MM.1S (cell line): ENCODE data around the gene PPP2R5C.

Experiments
- DNase-seq: peaks from one replicate; pipeline ENCODE4 v3.0.0-alpha.2; 2015
- H2AFZ ChIP-seq: fragments of 300-600 bp; sonication (generic); 2 replicates; pipeline ENCODE4 v1.6.0; 2016; ENCODE audit warnings: antibody characterized with exemption, low read length
- H3F3A ChIP-seq: fragments of 300-600 bp; sonication (generic); 2 replicates; pipeline ENCODE4 v1.6.1; 2016; ENCODE audit warnings: mild to moderate bottlenecking, antibody characterized with exemption, low read length, moderate library complexity, mixed read lengths; ENCODE audit not compliant: insufficient read depth
- H3K27ac ChIP-seq: fragments of 300-600 bp; sonication (generic); 2 replicates; pipeline ENCODE4 v1.5.1; 2016; ENCODE audit warnings: mild to moderate bottlenecking, low read length
- H3K27me3 ChIP-seq: fragments of 300-600 bp; sonication (generic); replicated peaks from 2 replicates; pipeline ENCODE4 v1.6.0; 2016; ENCODE audit warnings: low read length; ENCODE audit not compliant: insufficient read depth
- H3K36me3 ChIP-seq: fragments of 300-600 bp; sonication (generic); replicated peaks from 2 replicates; pipeline ENCODE4 v1.6.1; 2016; ENCODE audit warnings: mild to moderate bottlenecking, low read length, mixed read lengths; ENCODE audit not compliant: insufficient read depth
- H3K4me1 ChIP-seq: fragments of 300-600 bp; sonication (generic); 2 replicates; pipeline ENCODE4 v1.6.1; 2016; ENCODE audit warnings: low read length, mixed read lengths
- H3K4me2 ChIP-seq: fragments of 300-600 bp; sonication (generic); 2 replicates; pipeline ENCODE4 v1.6.0; 2016; ENCODE audit warnings: low read depth, low read length
- H3K4me3 ChIP-seq: fragments of 300-600 bp; sonication (generic); 2 replicates; pipeline ENCODE4 v1.5.1; 2016; ENCODE audit warnings: low read length, mixed read lengths
- H3K79me2 ChIP-seq: fragments of 300-600 bp; sonication (generic); 2 replicates; pipeline ENCODE4 v1.6.1; 2016; ENCODE audit warnings: mixed run types, low read length, mixed read lengths
- H3K9ac ChIP-seq: fragments of 300-600 bp; sonication (generic); 2 replicates; pipeline ENCODE4 v1.6.1; 2016; ENCODE audit warnings: low read length, mixed read lengths
- H3K9me2 ChIP-seq: fragments of 300-600 bp; sonication (generic); replicated peaks from 2 replicates; pipeline ENCODE4 v1.6.1; 2016; ENCODE audit warnings: mild to moderate bottlenecking, low read length, mixed read lengths; ENCODE audit not compliant: insufficient read depth
- H3K9me3 ChIP-seq: fragments of 300-600 bp; sonication (generic); replicated peaks from 2 replicates; pipeline ENCODE4 v1.6.1; 2016; ENCODE audit warnings: mild to moderate bottlenecking, low read length, mixed read lengths; ENCODE audit not compliant: insufficient read depth
- H4K20me1 ChIP-seq: fragments of 300-600 bp; sonication (generic); 2 replicates; pipeline ENCODE4 v1.6.1; 2016; ENCODE audit warnings: mild to moderate bottlenecking, low read length, moderate library complexity, mixed read lengths; ENCODE audit not compliant: insufficient read depth
- EZH2 ChIP-seq: fragments of 300-600 bp; sonication (generic); optimal IDR thresholded peaks from 2 replicates; pipeline ENCODE3; 2017; ENCODE audit warnings: low read depth, mild to moderate bottlenecking, antibody characterized with exemption, low read length, mixed read lengths
- EZH2phosphoT487 ChIP-seq: fragments of 300-600 bp; sonication (generic); IDR thresholded peaks from 2 replicates; pipeline ENCODE4 v1.6.1; 2018; ENCODE audit warnings: antibody characterized with exemption, low read length
- TF ChIP-seq, protein P1 (sequence below): fragments of 300-600 bp; sonication (generic); IDR thresholded peaks from 2 replicates; pipeline ENCODE4 v1.5.1; 2016; ENCODE audit warnings: antibody characterized with exemption, low read length, mixed read lengths

PPP2R5C gene

DNA sequence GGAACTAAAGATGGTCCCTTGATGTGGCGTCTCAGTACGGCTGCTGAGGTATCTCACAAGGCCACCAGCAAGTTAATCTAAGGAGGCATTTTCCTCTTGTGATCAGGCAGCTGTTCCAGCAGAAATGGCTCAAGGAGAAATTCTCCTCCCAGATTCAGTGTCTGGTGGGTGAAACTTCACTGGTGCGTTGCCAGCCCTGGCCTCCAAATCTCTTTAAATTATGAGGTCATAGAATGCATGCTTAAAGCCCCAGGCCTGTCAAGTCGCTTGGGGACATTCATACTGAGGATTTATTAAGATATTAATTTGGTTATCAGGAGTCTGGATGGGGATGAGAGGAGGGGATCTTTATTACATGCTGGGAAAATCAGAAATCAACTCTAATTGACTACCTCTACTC lies 72.9 kb downstream of the PPP2R5C start:
- TF ChIP-seq, protein P1, sequence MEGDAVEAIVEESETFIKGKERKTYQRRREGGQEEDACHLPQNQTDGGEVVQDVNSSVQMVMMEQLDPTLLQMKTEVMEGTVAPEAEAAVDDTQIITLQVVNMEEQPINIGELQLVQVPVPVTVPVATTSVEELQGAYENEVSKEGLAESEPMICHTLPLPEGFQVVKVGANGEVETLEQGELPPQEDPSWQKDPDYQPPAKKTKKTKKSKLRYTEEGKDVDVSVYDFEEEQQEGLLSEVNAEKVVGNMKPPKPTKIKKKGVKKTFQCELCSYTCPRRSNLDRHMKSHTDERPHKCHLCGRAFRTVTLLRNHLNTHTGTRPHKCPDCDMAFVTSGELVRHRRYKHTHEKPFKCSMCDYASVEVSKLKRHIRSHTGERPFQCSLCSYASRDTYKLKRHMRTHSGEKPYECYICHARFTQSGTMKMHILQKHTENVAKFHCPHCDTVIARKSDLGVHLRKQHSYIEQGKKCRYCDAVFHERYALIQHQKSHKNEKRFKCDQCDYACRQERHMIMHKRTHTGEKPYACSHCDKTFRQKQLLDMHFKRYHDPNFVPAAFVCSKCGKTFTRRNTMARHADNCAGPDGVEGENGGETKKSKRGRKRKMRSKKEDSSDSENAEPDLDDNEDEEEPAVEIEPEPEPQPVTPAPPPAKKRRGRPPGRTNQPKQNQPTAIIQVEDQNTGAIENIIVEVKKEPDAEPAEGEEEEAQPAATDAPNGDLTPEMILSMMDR = no peak
- TF ChIP-seq EZH2phosphoT487 = no peak
- no peak for TF ChIP-seq EZH2
- H3K79me2 ChIP-seq = peaks cover 86% of the 10 kb centered on the region
- H3K4me2 ChIP-seq = no peak overlapping the region

DNA sequence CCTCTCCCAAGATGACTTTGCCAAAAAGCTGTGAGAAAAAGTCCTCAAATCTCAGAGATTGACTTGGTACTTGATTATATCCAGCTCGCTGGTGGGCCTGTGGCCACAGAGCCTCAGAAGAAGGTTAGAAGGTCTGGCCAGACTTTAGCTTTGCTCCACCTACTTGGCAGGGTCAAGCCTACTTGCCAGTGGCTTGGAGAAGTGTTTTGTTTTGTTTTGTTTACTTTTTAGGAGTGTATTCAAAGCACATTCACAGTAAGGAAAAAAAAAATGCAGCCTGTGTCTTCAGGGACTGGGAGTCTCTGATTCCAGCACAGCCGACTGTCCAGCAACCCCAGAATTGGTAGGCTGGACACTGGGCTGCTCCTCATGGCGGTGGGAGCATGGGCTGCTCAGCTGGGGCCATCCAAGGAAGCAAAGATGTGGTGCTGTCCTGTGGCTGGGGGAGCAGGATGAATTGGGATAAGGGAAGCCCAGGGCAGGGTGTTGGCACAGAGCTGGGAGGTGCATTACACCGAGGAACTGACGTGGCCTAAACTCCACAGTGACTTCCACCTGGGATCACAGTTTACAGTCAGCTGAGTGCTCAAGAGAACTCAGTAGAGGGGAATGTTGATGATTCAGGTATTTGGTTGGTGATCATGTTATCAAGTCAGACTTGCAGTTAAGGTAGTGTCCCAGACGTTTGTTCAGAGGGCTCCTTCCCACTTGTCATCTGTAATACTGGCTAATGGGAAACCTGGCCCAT lies 73.5 kb downstream of the PPP2R5C start:
- no peaks in the 10 kb centered on the region for H3K27me3 ChIP-seq
- H3K4me2 ChIP-seq = no peak overlapping the region
- H2AFZ ChIP-seq = no peak overlapping the region
- no peaks in the 10 kb centered on the region for H3K4me1 ChIP-seq
- no peaks in the 10 kb centered on the region for H3F3A ChIP-seq
- no peak overlapping the region for H3K4me3 ChIP-seq
- H3K36me3 ChIP-seq = no peaks in the 10 kb centered on the region
- DNase-seq = no peak
- H4K20me1 ChIP-seq = no peaks in the 10 kb centered on the region
- H3K79me2 ChIP-seq = peaks cover 85% of the 10 kb centered on the region
- no peak for TF ChIP-seq EZH2phosphoT487
- TF ChIP-seq, protein P1 = no peak
- no peak overlapping the region for H3K9ac ChIP-seq
- H3K9me3 ChIP-seq = no peaks in the 10 kb centered on the region
- H3K9me2 ChIP-seq = no peaks in the 10 kb centered on the region
- no peak overlapping the region for H3K27ac ChIP-seq

More for the DNA sequence above, 72.9 kb downstream of the PPP2R5C start:
- Histone ChIP-seq H2AFZ (no peak overlapping the region), H3K9ac (no peak overlapping the region), H3K4me3 (no peak overlapping the region), H3K36me3 (no peaks in the 10 kb centered on the region), H3K27ac (no peak overlapping the region), H3K27me3 (no peaks in the 10 kb centered on the region), H3F3A (no peaks in the 10 kb centered on the region), H3K9me3 (no peaks in the 10 kb centered on the region), H4K20me1 (no peaks in the 10 kb centered on the region), H3K4me1 (no peaks in the 10 kb centered on the region), H3K9me2 (no peaks in the 10 kb centered on the region)
- no peak for DNase-seq

DNA sequence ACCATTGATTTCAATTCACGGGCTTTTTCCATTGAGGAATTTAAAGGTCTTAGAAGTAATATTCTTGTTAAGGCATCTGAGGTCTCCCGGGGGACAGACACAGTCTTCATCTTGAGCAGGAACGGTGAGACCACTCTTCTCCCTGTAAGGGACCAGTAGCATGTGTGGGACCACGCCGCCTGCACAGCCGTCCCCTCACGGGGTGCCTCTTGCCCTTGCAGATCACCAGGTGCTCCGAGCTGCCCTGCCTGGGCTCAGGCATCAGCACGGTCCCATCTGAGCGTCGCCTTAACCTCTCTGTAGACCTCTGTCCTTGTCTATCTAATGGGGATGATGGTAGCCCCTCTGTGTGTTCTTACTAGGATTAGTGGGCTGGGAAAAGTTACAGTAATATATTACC lies 74.1 kb downstream of the PPP2R5C start:
- Histone ChIP-seq H3F3A (no peaks in the 10 kb centered on the region), H3K9me2 (no peaks in the 10 kb centered on the region), H3K4me1 (no peaks in the 10 kb centered on the region), H3K79me2 (peaks cover 84% of the 10 kb centered on the region), H3K27me3 (no peaks in the 10 kb centered on the region), H2AFZ (no peak overlapping the region), H3K4me3 (no peak overlapping the region), H4K20me1 (no peaks in the 10 kb centered on the region), H3K9me3 (no peaks in the 10 kb centered on the region), H3K27ac (no peak overlapping the region), H3K36me3 (no peaks in the 10 kb centered on the region), H3K9ac (no peak overlapping the region), H3K4me2 (no peak overlapping the region)
- DNase-seq = no peak
- TF ChIP-seq EZH2phosphoT487 (no peak), EZH2 (no peak)
- TF ChIP-seq, protein P1 = no peak
